GM20000 (cell line): Measurements from ENCODE around the gene CTDSPL.

ENCODE experiments used
- DNase-seq: peaks from one replicate; pipeline ENCODE4 v3.0.0; 2012; ENCODE audit warnings: low spot score
- TF ChIP-seq, protein P1 (sequence below): IDR thresholded peaks from 2 replicates; pipeline ENCODE4 v1.5.1; 2012; ENCODE audit warnings: mild to moderate bottlenecking, control low read depth; ENCODE audit errors: extremely low read depth, missing control alignments

Gene CTDSPL

DNA sequence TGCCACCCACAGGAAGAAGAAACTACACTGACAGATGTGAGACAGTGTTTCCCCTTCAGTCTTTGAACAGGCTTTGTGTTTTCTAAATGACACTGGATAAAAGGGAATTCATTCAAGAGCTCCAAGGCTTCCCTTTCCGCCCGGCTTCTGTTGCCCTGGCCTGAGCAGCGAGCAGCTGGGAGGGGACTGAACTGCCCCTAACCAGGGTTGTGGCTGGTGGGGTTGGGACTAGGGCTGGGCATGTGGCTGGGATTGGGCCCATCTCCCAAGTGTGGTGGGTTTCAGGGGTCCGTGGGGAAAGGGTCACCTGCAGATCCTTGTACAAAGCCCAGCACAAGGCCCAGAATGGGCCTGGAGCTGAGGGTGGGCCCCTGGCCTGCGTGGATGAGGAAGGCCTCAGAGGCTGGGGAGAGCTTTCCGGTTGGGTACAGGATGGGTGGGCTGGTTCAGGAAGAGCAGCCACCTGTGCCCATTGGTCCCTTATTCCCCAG is 139.3 kb downstream of the CTDSPL start:
- TF ChIP-seq, protein P1, sequence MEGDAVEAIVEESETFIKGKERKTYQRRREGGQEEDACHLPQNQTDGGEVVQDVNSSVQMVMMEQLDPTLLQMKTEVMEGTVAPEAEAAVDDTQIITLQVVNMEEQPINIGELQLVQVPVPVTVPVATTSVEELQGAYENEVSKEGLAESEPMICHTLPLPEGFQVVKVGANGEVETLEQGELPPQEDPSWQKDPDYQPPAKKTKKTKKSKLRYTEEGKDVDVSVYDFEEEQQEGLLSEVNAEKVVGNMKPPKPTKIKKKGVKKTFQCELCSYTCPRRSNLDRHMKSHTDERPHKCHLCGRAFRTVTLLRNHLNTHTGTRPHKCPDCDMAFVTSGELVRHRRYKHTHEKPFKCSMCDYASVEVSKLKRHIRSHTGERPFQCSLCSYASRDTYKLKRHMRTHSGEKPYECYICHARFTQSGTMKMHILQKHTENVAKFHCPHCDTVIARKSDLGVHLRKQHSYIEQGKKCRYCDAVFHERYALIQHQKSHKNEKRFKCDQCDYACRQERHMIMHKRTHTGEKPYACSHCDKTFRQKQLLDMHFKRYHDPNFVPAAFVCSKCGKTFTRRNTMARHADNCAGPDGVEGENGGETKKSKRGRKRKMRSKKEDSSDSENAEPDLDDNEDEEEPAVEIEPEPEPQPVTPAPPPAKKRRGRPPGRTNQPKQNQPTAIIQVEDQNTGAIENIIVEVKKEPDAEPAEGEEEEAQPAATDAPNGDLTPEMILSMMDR = no peak
- DNase-seq = no peak

DNA sequence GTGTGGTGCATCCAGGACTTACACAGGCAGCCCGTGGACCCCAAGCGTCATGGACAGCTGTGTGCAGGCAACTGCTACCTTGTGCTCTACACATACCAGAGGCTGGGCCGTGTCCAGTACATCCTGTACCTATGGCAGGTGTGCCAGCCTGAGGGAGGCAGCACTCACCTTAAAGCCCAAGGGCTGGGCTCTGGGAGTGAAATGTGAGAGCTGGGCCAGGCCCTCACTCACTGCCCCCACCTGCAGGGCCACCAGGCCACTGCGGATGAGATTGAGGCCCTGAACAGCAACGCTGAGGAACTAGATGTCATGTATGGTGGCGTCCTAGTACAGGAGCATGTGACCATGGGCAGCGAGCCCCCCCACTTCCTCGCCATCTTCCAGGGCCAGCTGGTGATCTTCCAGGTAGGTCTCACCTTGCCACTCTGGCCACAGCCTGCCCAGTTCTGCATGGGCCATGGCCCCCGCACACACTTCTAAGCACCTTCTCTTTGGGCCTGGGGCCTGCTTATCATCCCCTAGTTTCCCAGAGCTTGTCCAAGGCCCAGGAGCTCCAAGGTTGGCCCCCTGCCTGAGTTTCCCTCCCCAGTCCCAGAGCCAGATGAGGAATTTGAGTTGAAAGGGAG is 139.9 kb downstream of the CTDSPL start:
- DNase-seq = no peak
- TF ChIP-seq, protein P1 = no peak

DNA sequence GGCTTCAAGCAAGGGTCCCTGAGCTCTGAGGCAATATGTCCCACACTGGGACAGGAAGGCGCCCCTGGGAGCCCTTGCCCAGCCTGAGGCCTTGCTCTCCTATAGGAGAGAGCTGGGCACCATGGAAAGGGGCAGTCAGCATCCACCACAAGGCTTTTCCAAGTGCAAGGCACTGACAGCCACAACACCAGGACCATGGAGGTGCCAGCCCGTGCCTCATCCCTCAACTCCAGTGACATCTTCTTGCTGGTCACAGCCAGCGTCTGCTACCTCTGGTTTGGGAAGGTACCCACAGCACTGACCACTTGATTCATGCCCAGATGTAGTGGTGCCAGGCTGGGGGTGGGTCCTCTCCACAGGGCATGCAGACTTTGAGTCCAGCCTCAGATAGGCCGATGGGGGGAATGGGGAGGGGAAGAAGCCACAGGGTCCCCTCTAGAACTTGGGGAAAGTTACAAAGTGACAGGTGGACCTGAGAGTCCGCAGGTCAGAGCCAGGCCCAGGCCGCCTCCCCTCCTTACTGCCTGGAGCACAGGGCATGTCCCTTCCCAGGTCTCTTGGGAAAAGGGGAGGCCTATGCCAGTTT is 140.7 kb downstream of the CTDSPL start:
- DNase-seq = no peak
- TF ChIP-seq, protein P1 = no peak

DNA sequence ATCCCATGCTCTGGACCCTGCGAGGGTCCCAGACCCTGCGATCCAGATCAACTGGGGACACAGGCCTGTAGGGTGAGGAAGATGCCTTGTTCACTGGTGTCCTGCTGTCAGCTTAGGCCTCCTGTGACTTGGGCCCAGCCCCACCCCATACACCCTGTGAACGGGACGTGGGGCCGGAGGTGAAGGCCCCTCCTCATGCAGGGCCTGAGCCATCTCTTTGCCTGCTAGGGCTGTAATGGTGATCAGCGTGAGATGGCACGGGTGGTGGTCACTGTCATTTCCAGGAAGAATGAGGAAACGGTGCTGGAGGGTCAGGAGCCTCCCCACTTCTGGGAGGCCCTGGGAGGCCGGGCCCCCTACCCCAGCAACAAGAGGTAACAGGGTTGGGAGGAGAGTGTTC is 141.3 kb downstream of the CTDSPL start:
- TF ChIP-seq, protein P1 = no peak
- DNase-seq = no peak

DNA sequence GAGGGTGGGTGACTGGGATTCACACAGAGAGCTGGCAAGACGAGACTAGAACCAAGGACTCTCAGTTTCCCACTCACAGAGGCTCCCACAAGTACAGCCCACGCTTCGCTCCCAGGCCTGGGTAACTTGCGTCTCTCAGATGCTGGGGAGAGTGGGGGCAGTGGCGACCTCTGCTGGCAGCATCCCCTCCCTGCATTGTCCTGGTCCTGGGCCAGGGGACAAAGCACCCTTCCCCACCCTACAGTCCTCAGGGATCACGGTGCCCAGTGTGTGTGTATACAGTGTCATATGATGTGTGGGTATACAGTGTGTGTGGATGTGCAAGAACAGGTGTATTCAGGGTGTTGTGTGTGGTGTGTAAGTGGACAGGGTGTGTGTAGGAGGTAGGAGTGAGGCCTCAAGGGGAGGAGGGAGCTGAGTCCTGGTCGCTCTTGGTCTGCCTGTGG is 141.7 kb downstream of the CTDSPL start:
- TF ChIP-seq, protein P1 = peak; percentile 61
- peak; percentile 71 for DNase-seq

DNA sequence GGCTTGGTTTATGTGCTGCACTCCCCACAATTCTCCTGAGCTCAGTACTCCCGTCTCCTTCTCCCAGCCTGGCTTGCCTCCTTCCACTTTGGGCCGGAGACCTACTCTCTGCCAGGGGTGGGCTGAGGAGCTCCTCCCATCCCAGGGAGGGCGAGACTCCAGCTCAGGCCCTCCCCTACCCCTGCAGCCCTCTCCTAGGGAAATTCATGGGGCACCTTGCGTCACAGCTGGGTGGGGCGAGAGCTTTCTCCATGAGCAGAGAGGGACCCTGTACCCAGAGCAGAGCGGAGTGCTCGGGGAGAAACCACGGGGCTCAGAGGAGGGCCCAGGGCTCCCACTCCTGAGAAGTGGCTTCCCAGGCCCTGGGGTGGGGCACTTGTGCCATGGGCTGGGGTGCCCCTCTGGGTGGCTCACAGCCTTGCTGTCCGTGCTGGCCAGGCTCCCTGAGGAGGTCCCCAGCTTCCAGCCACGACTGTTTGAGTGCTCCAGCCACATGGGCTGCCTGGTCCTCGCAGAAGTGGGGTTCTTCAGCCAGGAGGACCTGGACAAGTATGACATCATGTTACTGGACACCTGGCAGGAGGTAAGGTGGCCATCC is 142.2 kb downstream of the CTDSPL start:
- TF ChIP-seq, protein P1 = no peak
- no peak for DNase-seq

DNA sequence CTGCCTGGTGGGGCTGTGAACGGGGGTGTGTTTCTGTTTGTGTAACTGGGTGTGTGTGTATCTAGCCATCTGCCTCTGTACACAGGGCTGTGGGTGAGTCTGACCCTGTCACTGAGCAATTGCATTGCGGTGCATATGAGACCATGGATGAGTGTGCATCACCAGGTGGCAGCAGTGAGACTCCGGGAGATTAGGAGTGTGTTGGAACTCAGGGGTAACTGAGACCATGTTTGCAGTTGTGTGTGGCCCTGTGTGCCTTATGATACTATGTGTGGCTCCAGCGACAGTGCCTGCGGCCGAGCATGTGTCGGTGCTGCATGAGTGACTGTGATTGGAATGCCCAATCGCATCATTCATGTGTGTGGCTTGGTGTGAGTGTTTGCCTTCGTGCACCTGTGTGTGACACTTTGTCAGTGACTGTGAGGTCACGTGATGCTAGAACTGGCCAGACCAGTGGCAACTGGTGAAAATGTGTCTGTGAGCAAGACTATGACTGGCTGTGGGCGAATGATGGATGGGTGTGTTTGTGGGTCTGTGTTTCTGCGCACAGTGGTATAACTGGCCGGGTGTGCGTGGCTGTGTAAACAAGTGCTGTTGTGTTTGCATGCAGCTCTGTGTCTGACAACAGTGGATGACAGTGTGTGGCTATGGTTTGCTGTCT is 142.9 kb downstream of the CTDSPL start:
- TF ChIP-seq, protein P1 = peak; percentile 39
- peak; percentile 51 for DNase-seq
